Amniotic stem cell (primary cell): ENCODE measurements around the gene SLCO2A1.

Experiments used
- DNase-seq: peaks from one replicate; lab custom pipeline; 2025; lab: John Stamatoyannopoulos, UW

The SLCO2A1 gene

GRCh38 chr3:133980550-133980949, 49.2 kb downstream of the SLCO2A1 start:
- DNase-seq: no peak

GRCh38 chr3:133980035-133980434, 49.7 kb downstream of the SLCO2A1 start:
- no peak for DNase-seq

GRCh38 chr3:133979553-133979952, 50.2 kb downstream of the SLCO2A1 start:
- DNase-seq: no peak

GRCh38 chr3:133977568-133977967, 52.2 kb downstream of the SLCO2A1 start:
- no peak for DNase-seq

- DNase-seq: no peak
These were observed 56.3 kb downstream of the SLCO2A1 start for GRCh38 chr3:133973249-133973980.

- no peak for DNase-seq
These were observed 57.6 kb downstream of the SLCO2A1 start for GRCh38 chr3:133972156-133972555.

GRCh38 chr3:133970916-133971315, 58.8 kb downstream of the SLCO2A1 start:
- DNase-seq: no peak

GRCh38 chr3:133970339-133970738, 59.4 kb downstream of the SLCO2A1 start:
- DNase-seq: no peak

GRCh38 chr3:133967992-133968892, 61.5 kb downstream of the SLCO2A1 start:
- no peak for DNase-seq

GRCh38 chr3:133966954-133967353, 62.8 kb downstream of the SLCO2A1 start:
- no peak for DNase-seq

GRCh38 chr3:133965906-133966305, 63.8 kb downstream of the SLCO2A1 start:
- DNase-seq: no peak

- DNase-seq: no peak
These were observed 64.6 kb downstream of the SLCO2A1 start for GRCh38 chr3:133965013-133965570.

GRCh38 chr3:133964547-133964946, 65.2 kb downstream of the SLCO2A1 start:
- DNase-seq: no peak

GRCh38 chr3:133963657-133964396, 65.9 kb downstream of the SLCO2A1 start:
- no peak for DNase-seq

GRCh38 chr3:133962849-133963248, 66.9 kb downstream of the SLCO2A1 start:
- DNase-seq: peak; percentile 22

GRCh38 chr3:133958071-133958805, 71.5 kb downstream of the SLCO2A1 start:
- DNase-seq: no peak

GRCh38 chr3:133956982-133957381, 72.7 kb downstream of the SLCO2A1 start:
- no peak for DNase-seq

- DNase-seq: no peak
These were observed 73.4 kb downstream of the SLCO2A1 start for GRCh38 chr3:133956353-133956752.

GRCh38 chr3:133955892-133956291, 73.8 kb downstream of the SLCO2A1 start:
- no peak for DNase-seq

GRCh38 chr3:133954717-133955360, 74.9 kb downstream of the SLCO2A1 start:
- no peak for DNase-seq

GRCh38 chr3:133953297-133953696, 76.4 kb downstream of the SLCO2A1 start:
- no peak for DNase-seq
